Ishikawa (cell line): Measurements from ENCODE around the gene WWOX.

Experiments used
- CREB1 ChIP-seq: IDR thresholded peaks from 2 replicates; pipeline ENCODE4 v1.6.1; 2012; ENCODE audit warnings: low read depth
- EGR1 ChIP-seq: IDR thresholded peaks from 2 replicates; pipeline ENCODE4 v1.6.1; 2012
- FOXM1 ChIP-seq: IDR thresholded peaks from 2 replicates; pipeline ENCODE4 v1.6.1; 2012; ENCODE audit warnings: low read depth, borderline replicate concordance
- TEAD4 ChIP-seq: IDR thresholded peaks from 2 replicates; pipeline ENCODE4 v1.6.1; 2012
- TF ChIP-seq, protein P1 (sequence below): IDR thresholded peaks from 2 replicates; pipeline ENCODE4 v1.6.1; 2012; ENCODE audit warnings: low read depth, mild to moderate bottlenecking
- TF ChIP-seq, protein P2 (sequence below): IDR thresholded peaks from 2 replicates; pipeline ENCODE4 v1.6.1; 2012

DNA sequence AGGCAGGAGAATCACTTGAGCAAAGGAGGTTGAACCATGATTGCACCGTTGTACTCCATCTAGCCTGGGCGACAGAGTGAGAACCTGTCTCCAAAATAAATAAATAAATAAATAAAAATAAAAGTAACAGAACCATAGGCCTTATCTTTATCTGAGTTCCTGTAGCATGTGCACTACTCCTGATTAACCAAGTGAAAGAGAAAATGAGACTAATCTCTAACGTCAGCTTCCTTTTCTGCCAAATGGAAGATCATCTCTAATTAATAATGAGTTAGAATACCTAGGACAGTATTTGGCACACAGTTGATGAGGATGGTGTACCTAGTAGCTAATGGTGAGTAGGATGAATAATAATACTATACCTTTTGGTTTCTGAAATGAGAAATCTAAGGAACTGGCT is 520.4 kb downstream of the WWOX start:
- TF ChIP-seq, protein P1, sequence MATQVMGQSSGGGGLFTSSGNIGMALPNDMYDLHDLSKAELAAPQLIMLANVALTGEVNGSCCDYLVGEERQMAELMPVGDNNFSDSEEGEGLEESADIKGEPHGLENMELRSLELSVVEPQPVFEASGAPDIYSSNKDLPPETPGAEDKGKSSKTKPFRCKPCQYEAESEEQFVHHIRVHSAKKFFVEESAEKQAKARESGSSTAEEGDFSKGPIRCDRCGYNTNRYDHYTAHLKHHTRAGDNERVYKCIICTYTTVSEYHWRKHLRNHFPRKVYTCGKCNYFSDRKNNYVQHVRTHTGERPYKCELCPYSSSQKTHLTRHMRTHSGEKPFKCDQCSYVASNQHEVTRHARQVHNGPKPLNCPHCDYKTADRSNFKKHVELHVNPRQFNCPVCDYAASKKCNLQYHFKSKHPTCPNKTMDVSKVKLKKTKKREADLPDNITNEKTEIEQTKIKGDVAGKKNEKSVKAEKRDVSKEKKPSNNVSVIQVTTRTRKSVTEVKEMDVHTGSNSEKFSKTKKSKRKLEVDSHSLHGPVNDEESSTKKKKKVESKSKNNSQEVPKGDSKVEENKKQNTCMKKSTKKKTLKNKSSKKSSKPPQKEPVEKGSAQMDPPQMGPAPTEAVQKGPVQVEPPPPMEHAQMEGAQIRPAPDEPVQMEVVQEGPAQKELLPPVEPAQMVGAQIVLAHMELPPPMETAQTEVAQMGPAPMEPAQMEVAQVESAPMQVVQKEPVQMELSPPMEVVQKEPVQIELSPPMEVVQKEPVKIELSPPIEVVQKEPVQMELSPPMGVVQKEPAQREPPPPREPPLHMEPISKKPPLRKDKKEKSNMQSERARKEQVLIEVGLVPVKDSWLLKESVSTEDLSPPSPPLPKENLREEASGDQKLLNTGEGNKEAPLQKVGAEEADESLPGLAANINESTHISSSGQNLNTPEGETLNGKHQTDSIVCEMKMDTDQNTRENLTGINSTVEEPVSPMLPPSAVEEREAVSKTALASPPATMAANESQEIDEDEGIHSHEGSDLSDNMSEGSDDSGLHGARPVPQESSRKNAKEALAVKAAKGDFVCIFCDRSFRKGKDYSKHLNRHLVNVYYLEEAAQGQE = no peak
- TF ChIP-seq EGR1 (no peak), TEAD4 (no peak), FOXM1 (no peak), CREB1 (no peak)
- TF ChIP-seq, protein P2, sequence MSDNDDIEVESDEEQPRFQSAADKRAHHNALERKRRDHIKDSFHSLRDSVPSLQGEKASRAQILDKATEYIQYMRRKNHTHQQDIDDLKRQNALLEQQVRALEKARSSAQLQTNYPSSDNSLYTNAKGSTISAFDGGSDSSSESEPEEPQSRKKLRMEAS = no peak
